Activated T-cell treated with anti-CD3 and anti-CD28 coated beads, Interleukin-2, amount 50 U/mL, for 72 hours (primary cell): Measurements from ENCODE around the gene ZNF800. TPM values are rescaled to one million over a fixed set of nuclear protein-coding genes. Genes with fewer than 3 reads are reported as not detected.

Source experiments
- ATAC-seq, 2 donors: fragments of 150-1000 bp; cut with Tn5 transposase; replicated peaks in 1 of 2; 2 replicates each; pipeline ENCODE4 v1.10.0; 2021; ENCODE audit warnings: moderate library complexity in 2 of 2, mild to moderate bottlenecking in 1 of 2
- DNase-seq, 2 donors: peaks; one replicate each; pipeline ENCODE4 v3.0.0; 2021 to 2022; ENCODE audit warnings: mixed read lengths in 1 of 2
- H3K27ac Mint-ChIP-seq: one replicate; pipeline ENCODE4 v1.8.0; 2022; ENCODE audit warnings: mild to moderate bottlenecking, moderate library complexity, mixed read lengths
- H3K27me3 Mint-ChIP-seq: one replicate; pipeline ENCODE4 v1.8.0; 2022; ENCODE audit warnings: low read depth, mixed read lengths
- H3K36me3 Mint-ChIP-seq, 2 donors: one replicate each; pipeline ENCODE4 v1.8.0; 2022; ENCODE audit warnings: mixed read lengths in 2 of 2, mild to moderate bottlenecking in 1 of 2; ENCODE audit not compliant: insufficient read depth in 2 of 2
- H3K4me1 Mint-ChIP-seq: one replicate; pipeline ENCODE4 v1.8.0; 2022; ENCODE audit warnings: low read depth, mixed read lengths
- H3K4me3 Mint-ChIP-seq, 2 donors: one replicate each; pipeline ENCODE4 v1.8.0; 2022; ENCODE audit warnings: mild to moderate bottlenecking in 2 of 2, mixed read lengths in 2 of 2, moderate library complexity in 2 of 2
- H3K9me3 Mint-ChIP-seq, 2 donors: one replicate each; pipeline ENCODE4 v1.8.0; 2022; ENCODE audit warnings: mixed read lengths in 2 of 2
- total RNA-seq, 2 donors: library from RNA; stranded (reverse); gene quantifications; one replicate each; pipeline ENCODE4 v1.2.3, GENCODE V29; 2022

Gene ZNF800
- total RNA-seq, 2 donors from 2014 or later: 49.9 to 52.1 TPM

DNA sequence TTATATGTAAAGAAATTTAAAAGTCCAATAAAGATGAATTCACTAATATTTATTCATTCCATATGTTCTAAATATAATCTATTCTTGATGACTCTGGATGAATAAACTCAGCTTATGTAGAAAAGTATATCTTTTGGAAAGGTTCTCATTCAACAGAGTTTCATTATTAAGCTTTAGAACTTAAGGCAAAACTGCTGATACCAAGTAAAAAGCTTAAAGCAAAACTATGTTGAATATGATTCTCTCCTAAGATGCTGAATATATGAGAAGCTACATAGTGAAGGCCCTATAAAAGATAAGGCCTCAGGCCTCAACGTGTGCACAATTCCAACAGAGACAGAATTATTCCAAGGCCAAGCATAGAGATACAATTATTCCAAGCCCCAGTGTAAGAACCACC, 30.8 kb downstream of the ZNF800 start:
- Mint-ChIP-seq H3K36me3 (peaks cover 0 to 4% of the 10 kb centered on the region in 2 donors), H3K9me3 (no peaks in the 10 kb centered on the region), H3K4me1 (peaks cover 16% of the 10 kb centered on the region), H3K27ac (no peak overlapping the region), H3K27me3 (no peaks in the 10 kb centered on the region), H3K4me3 (no peak overlapping the region)
- no peak for ATAC-seq
- no peak for DNase-seq

DNA sequence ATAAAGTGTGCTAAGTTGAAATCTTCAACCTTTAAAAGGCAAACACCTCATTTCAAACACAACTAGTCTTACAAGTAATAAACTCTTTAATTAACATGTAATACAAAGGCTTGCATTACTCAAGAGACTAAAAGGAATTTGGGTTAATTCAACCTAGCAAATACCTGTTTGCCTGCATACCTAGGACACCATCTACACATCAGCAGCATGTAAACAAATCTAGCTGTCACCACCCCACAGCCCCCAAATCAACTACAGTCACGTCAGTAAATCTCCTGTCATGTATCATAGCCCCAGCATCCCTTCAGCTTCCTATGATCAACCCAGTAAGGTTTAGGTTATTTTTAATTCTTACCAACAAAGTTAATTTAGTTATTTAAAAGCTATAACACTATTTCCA, 33.5 kb downstream of the ZNF800 start:
- Mint-ChIP-seq H3K4me1 (peaks cover 10% of the 10 kb centered on the region), H3K27me3 (no peaks in the 10 kb centered on the region), H3K36me3 (peaks cover 0 to 5% of the 10 kb centered on the region in 2 donors), H3K9me3 (no peaks in the 10 kb centered on the region), H3K27ac (no peak overlapping the region), H3K4me3 (no peak overlapping the region)
- ATAC-seq: no peak
- no peak for DNase-seq

DNA sequence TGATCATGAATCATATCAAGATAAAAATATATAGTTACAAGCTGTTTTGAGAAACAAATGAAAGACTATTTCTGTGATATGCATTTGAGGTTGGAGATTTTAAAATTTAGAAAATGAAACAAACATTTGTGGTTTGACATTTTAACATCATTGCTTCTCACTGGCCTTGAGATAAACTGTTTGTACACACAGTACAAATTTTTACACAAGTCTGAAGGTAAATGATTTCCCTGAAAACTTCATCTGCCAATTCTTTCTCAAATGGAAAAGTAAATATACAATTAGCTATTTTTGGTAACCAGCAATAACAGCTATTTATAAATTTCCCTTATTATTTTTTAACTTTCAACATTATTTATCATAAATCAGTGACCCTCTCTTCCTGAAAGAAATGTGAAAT, 38.6 kb downstream of the ZNF800 start:
- Mint-ChIP-seq H3K27me3 (no peaks in the 10 kb centered on the region), H3K4me3 (no peak overlapping the region), H3K27ac (no peak overlapping the region), H3K36me3 (peaks cover 0 to 3% of the 10 kb centered on the region in 2 donors), H3K9me3 (no peaks in the 10 kb centered on the region), H3K4me1 (peaks cover 17% of the 10 kb centered on the region)
- DNase-seq (no peak), ATAC-seq (no peak)

DNA sequence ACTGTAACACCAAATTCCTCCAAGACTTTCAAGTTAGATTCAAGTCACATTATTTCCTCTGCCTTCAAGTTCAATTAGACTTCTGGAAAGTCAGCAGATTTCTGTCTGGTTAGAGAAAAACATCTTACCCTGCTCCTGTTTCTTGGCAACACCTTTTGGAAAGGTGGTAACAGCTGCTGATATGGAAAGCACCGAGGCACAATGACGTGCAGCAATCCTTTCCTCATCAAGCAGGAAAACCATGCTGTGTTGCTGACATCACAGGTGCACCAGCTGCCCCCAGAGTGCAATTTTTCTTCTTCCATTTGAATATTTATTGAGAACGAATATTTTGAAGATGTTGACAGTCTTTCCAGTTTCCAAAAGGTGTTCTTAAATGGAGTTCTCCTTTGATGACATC, 41.9 kb downstream of the ZNF800 start:
- Mint-ChIP-seq H3K36me3 (peaks cover 0 to 2% of the 10 kb centered on the region in 2 donors), H3K4me1 (peaks cover 20% of the 10 kb centered on the region), H3K27me3 (peaks cover 16% of the 10 kb centered on the region), H3K27ac (no peak overlapping the region), H3K4me3 (no peak overlapping the region), H3K9me3 (no peaks in the 10 kb centered on the region)
- DNase-seq: no peak
- no peak for ATAC-seq

DNA sequence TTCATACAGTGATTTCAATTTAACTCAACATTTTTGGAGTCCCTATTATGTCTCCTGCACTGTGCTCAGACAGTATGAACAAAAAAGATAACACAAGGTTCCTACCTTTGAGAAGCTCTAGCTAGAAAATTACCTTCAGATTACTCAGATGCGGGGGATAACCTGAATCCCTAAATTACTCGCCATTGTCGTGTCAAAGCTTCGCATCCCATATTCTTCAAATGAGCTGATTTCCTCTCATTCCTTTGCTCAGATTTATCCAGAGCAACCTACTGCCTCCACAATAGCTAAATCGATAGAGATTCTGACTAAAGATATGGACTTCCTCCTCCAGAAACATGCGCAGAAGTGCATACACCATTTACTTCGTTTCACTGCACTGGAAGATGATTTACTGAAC, 42.6 kb downstream of the ZNF800 start:
- DNase-seq (no peak), ATAC-seq (no peak)
- H3K27ac Mint-ChIP-seq: no peak overlapping the region
- no peaks in the 10 kb centered on the region for H3K9me3 Mint-ChIP-seq
- no peak overlapping the region for H3K4me3 Mint-ChIP-seq
- peaks cover 20% of the 10 kb centered on the region for H3K4me1 Mint-ChIP-seq
- H3K27me3 Mint-ChIP-seq: peaks cover 22% of the 10 kb centered on the region
- no peaks in the 10 kb centered on the region for H3K36me3 Mint-ChIP-seq

DNA sequence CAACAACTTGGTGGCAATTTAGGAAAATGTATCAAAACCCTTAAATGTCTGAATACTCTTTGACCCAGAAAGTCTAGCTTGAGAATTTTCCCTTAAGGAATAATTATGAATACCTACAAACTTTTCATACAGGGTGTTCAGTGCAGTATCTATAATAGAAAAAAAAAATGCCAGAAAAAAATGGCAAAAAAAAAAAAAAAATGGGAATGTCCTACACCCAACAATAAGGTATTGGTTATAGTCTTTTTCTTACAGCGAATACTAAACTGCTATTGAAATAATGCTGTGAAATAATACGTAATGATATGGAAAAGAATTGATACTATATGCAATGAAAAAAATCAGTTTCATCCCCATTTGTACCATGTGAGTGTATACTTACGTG, 44.3 kb downstream of the ZNF800 start:
- peaks cover 22% of the 10 kb centered on the region for H3K27me3 Mint-ChIP-seq
- peak overlapping the region; percentile 37 to 56 for H3K4me3 Mint-ChIP-seq
- H3K36me3 Mint-ChIP-seq: no peaks in the 10 kb centered on the region
- DNase-seq: no peak
- peaks cover 20% of the 10 kb centered on the region for H3K4me1 Mint-ChIP-seq
- ATAC-seq: no peak
- H3K9me3 Mint-ChIP-seq: no peaks in the 10 kb centered on the region
- H3K27ac Mint-ChIP-seq: no peak overlapping the region

DNA sequence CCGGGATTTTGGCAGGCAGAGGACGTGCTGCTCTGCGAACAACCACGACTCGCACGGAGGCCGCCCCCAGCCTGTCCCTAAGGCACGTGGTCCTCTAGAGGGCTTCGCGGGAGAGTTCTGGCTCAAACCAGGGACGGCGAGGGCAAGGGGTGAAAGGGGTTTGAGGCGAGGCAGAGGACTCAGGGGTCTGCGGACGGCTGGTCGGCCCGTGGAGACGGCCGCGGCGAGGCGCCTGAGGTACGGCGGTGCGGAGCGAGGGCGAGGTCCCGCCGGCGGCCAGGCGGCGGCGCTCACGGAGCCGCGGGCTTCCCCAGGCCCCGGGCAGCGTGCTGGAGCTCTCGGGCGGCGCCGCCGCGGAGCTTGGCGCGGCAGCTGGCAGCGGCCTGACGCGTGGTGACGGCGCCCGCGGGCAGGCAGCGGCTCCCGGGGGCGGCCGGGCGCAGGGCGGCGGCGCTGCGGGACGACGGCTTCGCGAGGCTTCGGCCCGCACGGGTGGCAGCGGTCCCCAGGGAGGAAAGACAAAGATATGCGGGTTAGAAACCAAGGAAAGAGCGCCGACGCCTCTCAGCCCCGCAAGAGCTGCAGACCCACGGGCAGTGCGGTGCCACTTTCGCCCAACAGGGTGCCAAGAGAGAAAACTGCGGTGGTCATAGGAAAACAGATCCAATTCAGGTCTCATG, 44.8 kb downstream of the ZNF800 start:
- no peaks in the 10 kb centered on the region for H3K36me3 Mint-ChIP-seq
- peak; percentile 98 for ATAC-seq
- H3K9me3 Mint-ChIP-seq: no peaks in the 10 kb centered on the region
- no peak overlapping the region for H3K27ac Mint-ChIP-seq
- H3K4me1 Mint-ChIP-seq: peaks cover 20% of the 10 kb centered on the region
- peak; percentile 80 to 85 for DNase-seq
- H3K4me3 Mint-ChIP-seq: peak overlapping the region; percentile 56 to 74
- peaks cover 22% of the 10 kb centered on the region for H3K27me3 Mint-ChIP-seq

DNA sequence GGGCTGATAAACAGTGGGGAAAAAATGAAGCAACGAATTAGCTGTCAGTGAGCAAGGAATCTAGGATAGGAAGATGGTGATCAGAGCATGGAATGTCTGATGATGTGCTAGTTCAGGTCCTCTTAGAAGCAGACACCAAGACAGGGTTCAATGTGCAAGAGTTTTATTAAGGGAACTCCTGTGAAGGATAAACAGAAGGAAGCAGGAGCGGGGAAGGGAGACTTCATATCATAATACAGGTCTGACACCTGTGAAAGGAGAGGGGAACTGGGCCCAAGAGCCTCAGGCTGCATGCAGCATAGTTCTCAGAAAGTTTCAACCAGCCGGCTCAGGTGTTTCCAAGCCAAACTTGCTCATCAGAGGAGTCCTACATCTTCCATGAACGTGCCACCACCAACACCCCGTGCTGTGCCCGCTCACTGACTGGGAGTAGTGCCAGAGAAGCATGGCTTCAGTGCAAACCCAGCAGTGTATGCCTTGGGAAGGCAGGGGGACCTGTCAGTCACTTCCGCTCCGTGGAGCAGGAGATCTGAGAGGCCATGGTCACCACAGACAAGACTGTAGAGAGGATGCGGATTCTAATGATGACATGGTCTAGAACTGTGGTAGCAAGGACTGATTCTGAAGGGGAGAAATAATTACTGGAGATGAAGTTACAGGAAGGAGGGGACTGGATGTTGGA, 45.8 kb downstream of the ZNF800 start:
- H3K4me1 Mint-ChIP-seq: peaks cover 12% of the 10 kb centered on the region
- ATAC-seq (no peak), DNase-seq (no peak)
- peak overlapping the region; percentile 56 to 74 for H3K4me3 Mint-ChIP-seq
- H3K9me3 Mint-ChIP-seq: no peaks in the 10 kb centered on the region
- no peak overlapping the region for H3K27ac Mint-ChIP-seq
- H3K36me3 Mint-ChIP-seq: peaks cover 0 to 4% of the 10 kb centered on the region in 2 donors
- peaks cover 22% of the 10 kb centered on the region for H3K27me3 Mint-ChIP-seq

DNA sequence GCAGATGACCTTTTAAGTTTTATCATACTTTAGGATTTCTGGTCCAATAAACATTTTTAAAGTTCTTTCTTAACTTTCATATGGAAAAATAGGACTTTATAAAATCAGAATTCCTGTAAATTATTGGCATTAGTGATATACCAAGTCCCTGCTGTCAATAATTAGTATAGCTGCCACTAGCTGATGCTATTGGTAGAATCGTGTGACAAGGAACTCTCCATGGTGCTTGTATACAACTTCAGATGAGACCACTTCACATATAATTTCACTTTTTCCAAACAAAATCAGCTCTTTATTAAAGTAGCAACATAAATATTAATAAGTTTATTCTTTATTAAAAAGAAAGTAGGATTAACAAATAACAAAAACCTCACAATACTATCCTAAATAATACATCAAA, 49.9 kb downstream of the ZNF800 start:
- peaks cover 33% of the 10 kb centered on the region for H3K27me3 Mint-ChIP-seq
- no peaks in the 10 kb centered on the region for H3K9me3 Mint-ChIP-seq
- no peak for DNase-seq
- no peak overlapping the region for H3K4me3 Mint-ChIP-seq
- no peak overlapping the region for H3K27ac Mint-ChIP-seq
- no peak for ATAC-seq
- H3K36me3 Mint-ChIP-seq: peaks cover 0 to 5% of the 10 kb centered on the region in 2 donors
- peaks cover 8% of the 10 kb centered on the region for H3K4me1 Mint-ChIP-seq

DNA sequence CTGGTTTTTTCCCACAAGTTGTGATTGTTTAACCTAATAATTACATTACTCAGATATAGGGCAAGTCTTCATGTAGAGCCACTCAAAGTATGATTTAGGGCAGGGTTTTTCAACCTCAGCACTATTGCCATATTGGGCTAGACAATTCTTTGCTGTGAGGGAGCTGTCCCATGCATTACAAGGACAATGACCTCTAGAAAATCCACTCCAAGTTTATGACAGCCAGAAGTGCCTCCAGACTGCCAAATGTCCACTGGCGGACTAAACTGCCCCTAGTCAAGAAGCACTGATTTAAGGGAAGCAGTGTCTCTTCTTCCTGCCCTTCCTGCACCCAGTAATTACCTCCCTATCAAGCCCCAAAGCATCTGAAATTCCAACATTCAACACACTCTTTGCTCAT, 54.4 kb downstream of the ZNF800 start:
- H3K27me3 Mint-ChIP-seq: peaks cover 19% of the 10 kb centered on the region
- no peak overlapping the region for H3K27ac Mint-ChIP-seq
- H3K36me3 Mint-ChIP-seq: peaks cover 0 to 5% of the 10 kb centered on the region in 2 donors
- ATAC-seq: no peak
- no peaks in the 10 kb centered on the region for H3K4me1 Mint-ChIP-seq
- no peak for DNase-seq
- no peaks in the 10 kb centered on the region for H3K9me3 Mint-ChIP-seq
- H3K4me3 Mint-ChIP-seq: no peak overlapping the region

DNA sequence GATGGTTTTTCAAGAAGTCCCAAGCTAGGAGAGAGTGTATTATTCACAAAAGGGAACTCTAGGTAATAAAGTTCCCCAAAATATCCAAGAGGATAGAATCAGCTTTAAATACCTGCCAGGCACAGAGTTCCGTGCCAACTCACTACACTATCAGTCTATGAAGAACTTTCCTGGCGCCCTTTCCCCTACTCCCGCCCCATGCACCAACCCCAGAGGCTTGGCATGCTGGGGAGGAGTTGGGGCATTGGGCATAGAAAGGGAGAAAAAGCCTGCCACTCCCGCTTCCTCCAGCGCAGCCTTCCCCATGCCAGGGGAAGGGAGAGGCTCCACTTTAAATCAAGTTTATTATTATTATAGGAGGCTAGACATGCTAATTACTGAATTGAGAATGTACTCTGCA, 54.9 kb downstream of the ZNF800 start:
- DNase-seq (no peak), ATAC-seq (no peak)
- Mint-ChIP-seq H3K9me3 (no peaks in the 10 kb centered on the region), H3K4me1 (no peaks in the 10 kb centered on the region), H3K36me3 (peaks cover 0 to 5% of the 10 kb centered on the region in 2 donors), H3K27me3 (peaks cover 19% of the 10 kb centered on the region), H3K27ac (no peak overlapping the region), H3K4me3 (no peak overlapping the region)

DNA sequence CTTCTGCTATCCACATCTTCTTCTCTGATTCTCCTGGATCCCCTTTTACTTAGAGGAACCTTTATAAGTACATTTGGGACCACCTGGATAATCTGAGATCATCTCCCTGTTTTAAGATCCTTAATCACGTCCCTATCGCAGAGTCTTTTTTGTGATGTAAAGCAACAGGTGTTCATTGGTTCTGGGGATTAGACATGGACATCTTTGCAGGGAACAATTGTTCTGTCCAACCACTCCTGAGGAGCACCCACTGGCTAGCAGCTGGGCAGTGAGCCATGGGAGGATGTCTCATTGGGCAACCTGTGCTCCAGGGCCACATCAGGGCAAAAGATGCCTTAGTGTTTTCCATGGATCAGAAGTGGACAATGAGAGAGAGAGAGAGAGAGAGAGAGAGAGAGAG, 56.0 kb downstream of the ZNF800 start:
- Mint-ChIP-seq H3K9me3 (no peaks in the 10 kb centered on the region), H3K36me3 (no peaks in the 10 kb centered on the region), H3K27ac (no peak overlapping the region), H3K27me3 (peaks cover 19% of the 10 kb centered on the region), H3K4me1 (no peaks in the 10 kb centered on the region), H3K4me3 (no peak overlapping the region)
- no peak for DNase-seq
- no peak for ATAC-seq

DNA sequence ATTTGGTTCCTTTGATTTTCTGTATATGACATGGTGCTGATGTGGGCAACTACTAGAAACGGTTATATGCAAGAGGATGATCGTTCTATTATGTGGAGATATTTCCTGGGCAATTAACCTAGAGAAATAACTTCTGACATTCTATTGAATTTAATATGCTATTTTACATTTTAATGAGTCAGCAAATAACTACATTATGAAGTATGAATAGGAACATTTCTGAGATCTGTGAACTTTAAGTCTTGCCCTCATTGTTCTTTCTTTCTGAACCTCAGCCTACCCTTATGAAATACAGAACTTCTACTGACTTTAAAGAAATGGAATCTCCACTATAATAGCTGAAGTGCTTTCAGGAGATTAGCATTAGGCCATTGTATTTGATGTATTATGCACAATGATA, 59.6 kb downstream of the ZNF800 start:
- no peak for ATAC-seq

DNA sequence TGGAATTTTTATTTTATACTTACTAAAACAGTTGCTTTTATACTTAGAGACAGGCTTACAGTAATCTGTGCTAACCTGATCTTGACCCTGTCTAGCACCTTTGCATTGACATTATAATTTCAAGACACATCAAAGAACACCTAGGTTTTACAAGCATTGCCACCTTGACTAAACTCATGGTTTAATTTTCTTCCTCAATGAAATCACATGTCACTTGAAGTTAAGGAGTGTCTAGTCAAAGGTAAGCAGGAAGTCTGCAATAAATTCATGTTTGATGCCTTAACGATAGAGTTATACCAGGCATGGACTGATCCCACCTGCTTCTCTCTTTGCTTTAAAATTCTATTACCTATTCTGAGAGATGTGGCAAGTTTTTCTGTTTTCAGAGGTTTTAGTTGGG, 62.4 kb downstream of the ZNF800 start:
- DNase-seq (no peak), ATAC-seq (no peak)
- Mint-ChIP-seq H3K27ac (no peak overlapping the region), H3K27me3 (peaks cover 20% of the 10 kb centered on the region), H3K4me1 (no peaks in the 10 kb centered on the region), H3K36me3 (no peaks in the 10 kb centered on the region), H3K9me3 (no peaks in the 10 kb centered on the region), H3K4me3 (no peak overlapping the region)

More for the DNA sequence above, 59.6 kb downstream of the ZNF800 start:
- no peak for DNase-seq
- no peaks in the 10 kb centered on the region for H3K4me1 Mint-ChIP-seq
- no peaks in the 10 kb centered on the region for H3K9me3 Mint-ChIP-seq
- peaks cover 16% of the 10 kb centered on the region for H3K27me3 Mint-ChIP-seq
- no peaks in the 10 kb centered on the region for H3K36me3 Mint-ChIP-seq
- H3K4me3 Mint-ChIP-seq: no peak overlapping the region
- H3K27ac Mint-ChIP-seq: no peak overlapping the region
